Retinal pigment epithelial cell (primary cell): ENCODE results near the gene PNLIPRP2.

Experiments used
- DNase-seq: peaks from one replicate; pipeline ENCODE4 v3.0.0-alpha.2; 2010; ENCODE audit warnings: low read depth
- H3K4me3 ChIP-seq: 2 replicates; pipeline ENCODE4 v1.5.1; 2011; ENCODE audit warnings: mild to moderate bottlenecking, low read length, control low read depth, moderate library complexity
- TF ChIP-seq, protein P1 (sequence below): conservative IDR thresholded peaks from 2 replicates; pipeline ENCODE4 v1.5.1; 2011; ENCODE audit warnings: low read depth, low read length, control low read depth, inconsistent platforms

The PNLIPRP2 gene

DNA sequence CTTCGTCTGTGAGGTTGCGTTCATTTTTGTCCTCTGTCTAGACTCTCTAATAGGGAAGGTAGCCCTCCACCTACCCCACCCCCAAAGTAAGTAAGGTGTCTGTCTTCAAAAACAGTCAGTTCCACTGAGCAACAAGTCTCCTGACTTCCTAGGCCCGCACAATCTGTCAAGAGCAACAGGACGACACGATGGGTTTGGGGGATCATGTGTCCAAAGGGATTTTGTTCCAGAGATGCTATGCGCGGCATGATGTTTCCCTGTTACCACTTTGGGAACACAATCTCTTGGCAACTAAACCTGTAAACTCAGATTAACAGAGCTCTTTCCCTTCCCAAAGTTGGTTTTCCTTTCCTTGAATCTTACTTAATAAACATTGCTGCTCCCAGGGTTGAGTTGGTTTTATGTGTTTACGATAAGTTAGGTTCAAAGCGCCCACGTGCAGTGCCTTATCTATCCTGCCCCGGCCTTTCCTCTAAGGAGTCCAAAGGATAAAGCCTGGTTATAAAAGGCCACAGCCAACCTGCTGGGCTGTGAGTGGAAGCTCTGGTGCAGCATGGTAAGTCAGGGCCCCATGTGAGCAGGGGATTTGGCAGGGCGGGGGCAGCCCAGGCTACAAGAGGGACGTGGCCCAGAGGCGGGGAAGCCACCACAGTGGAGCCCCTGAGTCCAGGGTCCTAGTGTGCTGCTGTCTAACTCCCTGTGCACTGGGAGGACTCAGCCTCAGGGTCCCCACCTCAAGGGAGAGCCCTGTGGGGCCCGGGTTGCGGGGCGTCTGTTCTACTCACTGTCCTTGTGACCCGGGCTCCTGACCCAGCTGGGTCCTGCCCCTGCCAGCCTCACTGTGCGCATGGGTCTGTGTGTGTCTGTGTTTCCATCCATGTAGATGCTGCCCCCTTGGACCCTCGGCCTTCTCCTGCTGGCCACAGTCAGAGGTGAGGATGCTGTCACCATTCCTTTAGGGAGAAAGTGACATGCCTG is at the start of gene PNLIPRP2:
TSS of gene PNLIPRP2 (plus strand) at position 531 of the 978 bp plus-strand sequence.
- no peak within 1 kb of the TSS for H3K4me3 ChIP-seq
- no peak for DNase-seq
- TF ChIP-seq, protein P1, sequence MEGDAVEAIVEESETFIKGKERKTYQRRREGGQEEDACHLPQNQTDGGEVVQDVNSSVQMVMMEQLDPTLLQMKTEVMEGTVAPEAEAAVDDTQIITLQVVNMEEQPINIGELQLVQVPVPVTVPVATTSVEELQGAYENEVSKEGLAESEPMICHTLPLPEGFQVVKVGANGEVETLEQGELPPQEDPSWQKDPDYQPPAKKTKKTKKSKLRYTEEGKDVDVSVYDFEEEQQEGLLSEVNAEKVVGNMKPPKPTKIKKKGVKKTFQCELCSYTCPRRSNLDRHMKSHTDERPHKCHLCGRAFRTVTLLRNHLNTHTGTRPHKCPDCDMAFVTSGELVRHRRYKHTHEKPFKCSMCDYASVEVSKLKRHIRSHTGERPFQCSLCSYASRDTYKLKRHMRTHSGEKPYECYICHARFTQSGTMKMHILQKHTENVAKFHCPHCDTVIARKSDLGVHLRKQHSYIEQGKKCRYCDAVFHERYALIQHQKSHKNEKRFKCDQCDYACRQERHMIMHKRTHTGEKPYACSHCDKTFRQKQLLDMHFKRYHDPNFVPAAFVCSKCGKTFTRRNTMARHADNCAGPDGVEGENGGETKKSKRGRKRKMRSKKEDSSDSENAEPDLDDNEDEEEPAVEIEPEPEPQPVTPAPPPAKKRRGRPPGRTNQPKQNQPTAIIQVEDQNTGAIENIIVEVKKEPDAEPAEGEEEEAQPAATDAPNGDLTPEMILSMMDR: no peak

DNA sequence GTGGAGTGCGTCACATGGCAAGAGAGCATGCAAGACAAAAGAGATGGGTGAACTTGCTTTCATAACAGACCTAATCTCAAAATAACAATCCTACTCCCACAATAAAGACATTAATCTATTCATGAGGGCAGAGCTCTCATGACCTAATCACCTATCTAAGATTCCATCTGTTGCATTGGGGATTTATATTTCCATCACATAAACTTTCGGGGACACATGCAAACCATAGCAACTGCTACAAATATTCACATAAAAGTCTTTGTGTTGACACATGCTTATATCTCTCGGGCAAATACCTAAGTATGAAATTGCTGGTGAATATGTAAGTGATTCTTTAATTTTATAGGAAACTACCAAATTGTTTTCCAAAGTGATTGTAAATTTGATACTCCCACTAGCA is 46.0 kb upstream of the PNLIPRP2 start:
- H3K4me3 ChIP-seq: no peak overlapping the region
- TF ChIP-seq, protein P1: no peak
- no peak for DNase-seq

DNA sequence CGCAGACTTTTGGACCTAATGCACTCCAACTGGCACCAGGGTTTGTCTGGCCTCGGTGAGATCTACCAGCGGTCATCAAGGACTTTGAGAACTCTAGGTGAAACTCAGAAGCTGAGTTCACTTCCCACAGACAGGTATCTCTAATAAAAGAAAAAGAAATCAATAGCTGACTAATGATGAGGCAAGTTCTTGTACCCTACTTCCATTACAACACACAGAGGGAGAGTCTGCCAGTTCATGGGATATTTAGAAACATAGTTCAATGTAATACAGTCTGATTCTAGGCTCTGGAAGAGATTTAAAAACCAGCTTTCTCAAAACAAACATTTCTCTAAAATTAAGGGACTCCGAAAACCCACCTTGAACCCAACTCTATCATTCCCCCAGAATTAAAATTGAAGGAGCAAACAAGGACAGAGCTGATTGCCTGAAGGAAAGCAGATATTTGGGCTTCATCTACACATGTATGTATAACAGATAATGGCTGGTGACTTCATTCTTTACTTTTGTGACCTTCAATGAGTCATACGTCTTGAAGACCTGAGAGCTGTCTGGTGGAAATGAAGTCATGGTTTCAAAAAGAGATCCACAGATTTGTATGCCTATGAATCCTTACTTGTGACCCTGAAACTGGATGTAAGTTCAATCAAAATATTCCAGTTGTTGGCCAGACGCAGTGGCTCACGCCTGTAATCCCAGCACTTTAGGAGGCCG is 32.7 kb upstream of the PNLIPRP2 start:
- TF ChIP-seq, protein P1: no peak
- DNase-seq: no peak
- no peak overlapping the region for H3K4me3 ChIP-seq

DNA sequence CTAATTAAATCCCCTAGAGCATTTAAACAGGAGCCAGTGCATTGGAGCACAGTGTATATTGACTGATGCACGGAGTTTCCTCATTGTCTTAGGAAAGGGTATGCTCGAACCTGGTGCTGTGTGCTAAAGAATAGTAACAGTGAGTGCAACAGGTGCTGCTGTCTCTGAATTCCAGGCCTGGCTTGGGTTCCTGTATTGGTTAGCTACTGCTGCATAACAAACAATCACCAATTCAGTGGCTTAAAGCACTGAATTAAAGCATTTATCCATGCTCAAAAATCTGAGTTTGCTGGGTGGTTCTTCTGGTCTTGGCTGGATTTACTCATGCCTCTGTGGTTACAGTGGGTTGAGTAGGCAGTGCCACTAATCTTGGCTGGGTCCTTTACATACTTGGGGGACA is 31.8 kb upstream of the PNLIPRP2 start:
- TF ChIP-seq, protein P1: no peak
- no peak overlapping the region for H3K4me3 ChIP-seq
- no peak for DNase-seq

DNA sequence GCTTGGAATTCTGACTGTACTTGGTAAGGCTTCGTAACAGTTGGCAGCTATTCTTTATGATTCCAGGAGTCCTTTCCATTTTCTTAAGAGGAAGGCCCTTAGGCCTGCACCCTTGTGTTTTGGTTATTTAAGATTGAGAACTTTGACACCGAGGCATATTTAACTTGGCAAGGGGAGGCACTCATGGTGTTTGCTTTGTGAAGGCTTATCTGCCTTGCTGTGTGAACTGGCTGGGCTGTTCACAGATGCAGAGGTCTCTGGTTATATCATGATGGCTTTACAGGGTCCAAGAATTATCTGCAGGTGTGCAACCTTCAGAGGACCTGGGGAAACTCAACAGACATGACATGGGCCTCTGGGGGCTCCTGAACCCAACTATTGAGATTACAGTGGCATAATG is 30.8 kb upstream of the PNLIPRP2 start:
- TF ChIP-seq, protein P1: no peak

DNA sequence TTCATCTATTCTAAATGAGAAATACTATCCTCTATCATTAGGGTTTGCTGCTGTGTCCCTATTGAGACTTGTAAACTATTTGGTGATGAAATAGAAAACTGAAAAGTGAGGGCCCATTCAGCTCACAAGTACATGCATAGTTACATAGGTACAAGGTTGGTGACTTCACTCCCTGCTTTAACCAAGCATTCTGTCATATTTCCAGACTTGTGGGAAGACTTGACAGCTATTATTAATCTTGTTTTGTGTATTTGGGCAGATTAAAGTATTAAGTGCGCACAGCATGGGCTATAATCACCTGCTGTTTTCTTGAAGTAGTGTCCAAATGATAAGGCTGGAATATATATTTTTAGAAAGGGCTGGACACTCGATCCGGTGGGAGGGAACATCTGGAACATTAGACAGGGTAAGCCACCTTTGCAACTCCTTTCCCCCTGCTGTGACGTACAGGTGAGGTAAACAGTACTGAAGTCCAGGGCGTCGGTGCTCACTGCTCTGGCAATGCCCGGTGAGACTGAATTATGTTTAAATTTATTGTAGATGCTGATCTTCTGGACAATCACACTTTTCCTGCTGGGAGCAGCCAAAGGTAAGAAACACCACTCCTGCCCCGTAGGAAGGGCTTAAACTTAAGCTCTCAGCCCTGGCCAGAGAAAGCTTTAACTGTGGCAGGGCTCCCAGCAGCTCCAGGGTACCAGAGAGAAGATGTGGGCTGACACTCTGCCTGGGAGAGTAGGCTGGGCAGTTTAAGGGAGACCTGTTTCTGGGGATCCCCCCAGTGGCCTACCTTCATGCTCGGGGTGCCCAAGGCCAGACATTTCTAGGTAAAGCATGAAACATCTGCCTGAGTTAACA is 29.9 kb upstream of the PNLIPRP2 start, which contains the start of gene PNLIPRP1:
TSS of gene PNLIPRP1 (plus strand) at position 370 of the 855 bp plus-strand sequence. CDS start at position 541, 171 bp downstream.
- TF ChIP-seq, protein P1: no peak
- DNase-seq: no peak
- H3K4me3 ChIP-seq: no peak within 1 kb of the TSS

More for the DNA sequence above, 30.8 kb upstream of the PNLIPRP2 start:
- no peak for DNase-seq
- no peak overlapping the region for H3K4me3 ChIP-seq
